Amniotic stem cell (primary cell): ENCODE measurements around the gene GARNL3.

Source experiments
- DNase-seq: peaks from one replicate; lab custom pipeline; 2025; lab: John Stamatoyannopoulos, UW

Gene GARNL3

DNA sequence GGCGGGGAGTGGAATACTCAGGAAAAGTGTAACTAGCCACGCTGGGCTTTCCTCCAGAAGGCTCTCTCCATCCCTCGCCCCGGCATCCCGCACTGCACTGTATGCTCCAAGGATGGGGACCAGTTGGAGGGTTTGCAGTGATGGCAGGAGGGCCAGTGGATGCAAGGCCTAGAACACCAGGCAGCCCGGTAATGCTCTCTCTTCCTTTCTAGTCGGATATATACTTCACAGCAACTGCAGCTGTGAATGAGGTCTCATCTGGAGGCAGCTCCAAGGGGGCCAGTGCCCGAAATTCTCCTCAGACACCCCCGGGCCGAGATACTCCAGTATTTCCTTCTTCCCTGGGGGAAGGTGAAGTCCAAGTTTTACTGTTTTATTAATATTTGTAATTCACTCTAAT is 122.4 kb downstream of the GARNL3 start:
- DNase-seq, result no peak

DNA sequence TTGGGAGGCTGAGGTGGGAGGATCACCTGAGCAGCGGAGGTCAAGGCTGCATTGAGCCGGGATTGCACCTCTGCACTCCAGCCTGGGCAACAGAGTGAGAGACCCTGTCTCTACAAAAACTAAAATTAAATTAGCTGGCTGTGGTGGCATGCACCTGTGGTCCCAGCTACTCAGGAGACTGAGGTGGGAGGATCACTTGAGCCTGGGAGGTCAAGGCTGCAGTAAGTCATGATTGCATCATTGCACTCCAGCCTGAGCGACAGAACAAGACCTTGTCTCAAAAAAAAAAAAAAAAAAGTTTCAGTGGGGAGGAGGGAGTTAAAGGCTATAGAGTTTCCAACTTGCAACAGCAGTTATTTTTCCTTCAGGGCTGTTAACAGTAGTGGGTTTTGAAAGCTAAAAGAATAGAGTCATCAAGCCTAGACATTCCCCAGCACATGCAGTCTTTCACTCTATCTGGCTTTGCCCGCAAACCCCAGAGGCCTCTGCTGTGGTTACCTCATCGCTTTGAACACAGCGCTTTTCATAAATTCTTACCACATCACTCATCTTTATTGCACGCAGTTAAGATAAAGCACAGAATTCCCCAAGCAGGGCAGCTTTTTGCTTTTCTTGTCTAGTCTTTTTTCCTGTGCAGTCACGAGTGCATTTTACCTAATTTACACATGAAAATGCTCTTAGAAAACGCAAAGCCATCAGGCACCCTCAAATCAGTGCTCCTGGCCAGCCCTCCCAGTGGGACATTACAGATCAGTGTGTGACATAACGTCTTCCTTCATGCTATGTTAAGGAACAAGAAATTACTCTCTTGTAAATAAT is 123.7 kb downstream of the GARNL3 start:
- DNase-seq, result peak; percentile 92

DNA sequence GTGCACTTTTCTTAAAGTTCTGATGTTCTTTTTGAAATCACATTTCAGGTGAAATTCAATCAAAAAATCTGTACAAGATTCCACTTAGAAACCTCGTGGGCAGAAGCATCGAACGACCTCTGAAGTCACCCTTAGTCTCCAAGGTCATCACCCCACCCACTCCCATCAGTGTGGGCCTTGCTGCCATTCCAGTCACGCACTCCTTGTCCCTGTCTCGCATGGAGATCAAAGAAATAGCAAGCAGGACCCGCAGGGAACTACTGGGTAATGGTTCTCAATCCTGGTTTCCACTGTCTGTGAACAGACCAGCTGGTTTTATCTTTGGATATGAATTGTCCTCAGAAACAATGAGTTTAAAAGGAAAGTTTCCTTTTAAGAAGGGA is 124.3 kb downstream of the GARNL3 start:
- no peak for DNase-seq

DNA sequence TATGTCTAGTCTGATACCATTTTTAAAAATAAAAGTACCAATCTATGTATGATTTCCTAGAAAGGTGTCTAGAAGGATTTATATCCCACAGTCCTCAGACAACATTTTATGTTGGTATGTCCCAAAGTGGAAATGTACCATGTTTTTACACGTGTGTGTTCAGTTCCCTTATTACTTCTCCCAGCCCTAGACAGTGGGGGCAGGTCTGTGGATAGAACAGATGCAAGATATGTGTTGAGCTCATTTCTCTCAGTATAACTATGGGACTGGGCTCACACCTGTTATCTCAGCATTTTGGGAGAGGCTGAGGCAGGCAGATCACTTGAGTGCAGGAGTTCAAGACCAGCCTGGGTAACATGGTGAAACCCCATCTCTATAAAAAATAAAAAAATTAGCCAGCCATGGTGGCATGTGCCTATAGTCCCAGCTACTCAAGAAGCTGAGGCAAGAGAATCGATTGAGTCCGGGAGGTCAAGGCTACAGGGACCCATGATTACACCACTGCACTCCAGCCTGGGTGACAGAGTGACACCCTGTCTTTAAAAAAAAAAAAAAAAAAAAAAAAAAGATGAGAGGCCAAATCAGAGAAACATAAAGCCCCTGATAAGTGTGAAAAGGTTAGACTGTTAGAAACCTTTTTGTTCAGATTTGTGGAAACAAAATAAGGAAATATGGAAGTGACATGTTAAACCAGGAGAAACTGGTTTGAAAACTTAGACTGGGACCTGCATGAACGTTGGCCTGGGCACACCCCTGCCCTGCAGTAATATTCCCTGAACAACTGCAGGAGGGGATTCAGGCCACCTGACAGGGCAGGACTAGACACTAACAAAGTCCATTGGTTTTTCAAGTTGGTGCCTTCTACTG is 125.0 kb downstream of the GARNL3 start:
- no peak for DNase-seq

DNA sequence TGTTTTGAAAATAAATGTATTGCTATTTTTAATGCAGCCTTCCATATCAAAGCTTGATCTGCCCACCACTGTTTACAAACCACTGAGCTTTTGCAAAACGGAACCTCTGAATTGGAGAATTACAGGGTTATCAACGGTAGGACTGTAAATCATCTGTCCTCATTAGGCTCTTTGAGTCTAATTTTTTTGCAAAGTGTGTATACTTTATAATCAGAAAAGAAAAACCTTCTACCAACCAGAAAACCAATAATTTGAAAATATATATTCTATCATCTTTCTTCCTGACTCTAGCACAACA is 125.6 kb downstream of the GARNL3 start:
- DNase-seq, result no peak

DNA sequence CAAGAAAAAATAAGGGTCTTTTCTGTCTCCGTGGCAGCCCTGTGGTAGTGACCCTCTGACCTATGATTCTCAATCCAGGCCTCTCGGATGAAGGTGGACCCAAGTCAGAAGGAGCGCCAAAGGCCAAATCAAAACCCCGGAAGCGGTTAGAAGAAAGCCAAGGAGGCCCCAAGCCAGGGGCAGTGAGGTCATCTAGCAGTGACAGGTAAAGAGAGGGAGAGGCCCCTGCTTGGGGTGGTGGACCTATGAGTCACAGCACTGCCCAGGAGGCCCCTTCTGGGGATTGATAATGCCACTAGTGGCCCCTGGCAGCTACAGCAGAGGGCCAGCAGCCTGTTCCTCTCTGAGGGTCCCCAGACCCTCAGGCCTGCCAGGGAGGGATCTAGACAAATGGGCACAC is 126.0 kb downstream of the GARNL3 start:
- DNase-seq, result no peak

DNA sequence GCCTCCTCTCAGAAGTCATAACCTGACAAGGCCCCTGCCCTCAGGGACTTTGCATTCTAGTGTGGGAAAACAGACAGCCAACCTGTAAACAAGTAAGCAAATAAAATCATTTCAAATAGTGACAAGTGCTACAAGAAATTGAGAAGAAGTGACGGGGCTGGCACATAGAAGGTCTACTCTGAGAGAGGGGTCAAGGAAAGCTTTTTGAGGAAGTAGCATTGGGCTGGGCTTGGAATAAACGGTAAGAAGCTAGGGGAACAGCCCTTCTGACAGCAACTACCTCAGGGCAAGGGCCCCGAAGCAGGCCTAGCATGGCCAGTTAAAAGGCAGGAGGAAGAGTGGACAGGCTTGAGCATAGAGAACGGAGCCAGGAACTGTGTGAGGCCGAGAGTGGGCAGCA is 127.6 kb downstream of the GARNL3 start:
- DNase-seq, result no peak

DNA sequence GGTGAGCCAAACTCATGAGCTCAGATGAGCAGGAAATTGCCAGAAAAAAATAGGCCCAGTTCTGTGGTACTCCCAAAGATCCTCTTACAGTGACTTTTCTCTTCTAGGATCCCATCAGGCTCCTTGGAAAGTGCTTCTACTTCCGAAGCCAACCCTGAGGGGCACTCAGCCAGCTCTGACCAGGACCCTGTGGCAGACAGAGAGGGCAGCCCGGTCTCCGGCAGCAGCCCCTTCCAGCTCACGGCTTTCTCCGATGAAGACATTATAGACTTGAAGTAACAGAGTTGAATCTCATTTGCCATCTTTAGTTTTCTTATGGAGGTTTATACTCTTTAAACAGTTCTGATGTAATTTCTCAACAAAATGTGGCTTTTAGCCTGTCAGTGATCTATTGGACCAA is 128.4 kb downstream of the GARNL3 start:
- DNase-seq, result no peak

DNA sequence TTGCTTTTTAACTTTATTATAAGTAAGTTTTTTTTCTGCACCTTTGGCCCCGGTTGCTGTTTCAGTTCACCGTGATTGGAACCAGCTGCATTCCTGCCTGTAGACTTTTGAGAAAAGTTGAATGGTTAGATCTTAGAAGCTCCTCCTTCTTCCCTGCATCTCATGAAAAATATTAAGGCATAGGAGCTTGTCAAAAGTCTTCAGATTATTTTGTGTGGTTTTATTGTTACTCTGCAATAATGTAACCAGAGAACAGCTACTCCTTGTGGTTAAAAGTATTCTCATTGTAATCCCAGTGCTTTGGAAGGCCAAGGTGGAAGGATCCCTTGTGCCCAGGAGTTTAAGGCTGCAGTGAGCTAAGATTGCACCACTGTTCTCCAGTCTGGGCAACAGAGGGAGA is 129.1 kb downstream of the GARNL3 start:
- DNase-seq, result no peak

DNA sequence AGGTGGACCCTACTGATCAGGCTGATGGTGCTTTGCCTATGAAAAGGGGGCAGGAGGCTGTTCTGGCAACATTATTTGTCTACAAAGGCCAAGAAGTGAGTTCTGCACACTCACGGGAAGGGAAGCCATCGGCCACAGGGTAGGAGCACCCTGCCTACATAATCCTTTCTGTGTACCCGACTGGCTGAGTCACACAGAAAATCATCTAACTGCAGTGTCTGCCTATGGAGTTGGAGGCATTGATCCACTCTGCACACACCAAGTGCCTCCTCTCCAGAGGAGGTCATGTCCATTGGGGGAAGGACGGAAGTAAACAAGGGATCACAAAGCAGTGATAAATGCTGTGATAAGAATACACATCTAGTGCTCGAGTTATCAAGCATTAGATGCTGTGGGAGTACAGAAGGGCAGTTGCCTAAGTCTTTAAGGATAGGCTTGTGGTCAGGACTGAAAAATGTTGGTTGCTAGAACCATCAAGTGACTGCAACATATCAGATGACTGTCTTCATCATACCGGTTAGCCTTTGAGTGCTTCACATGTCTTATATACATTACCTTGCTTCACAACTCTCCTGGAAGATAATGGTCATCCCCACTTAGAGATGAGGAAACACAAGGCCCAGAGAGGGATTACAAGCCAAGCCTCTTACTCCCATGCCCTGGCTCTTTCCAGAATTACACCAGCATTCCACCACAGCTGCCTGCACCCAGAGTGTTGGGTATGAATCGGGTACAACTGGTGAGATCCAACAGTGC is 131.1 kb downstream of the GARNL3 start:
- no peak for DNase-seq

DNA sequence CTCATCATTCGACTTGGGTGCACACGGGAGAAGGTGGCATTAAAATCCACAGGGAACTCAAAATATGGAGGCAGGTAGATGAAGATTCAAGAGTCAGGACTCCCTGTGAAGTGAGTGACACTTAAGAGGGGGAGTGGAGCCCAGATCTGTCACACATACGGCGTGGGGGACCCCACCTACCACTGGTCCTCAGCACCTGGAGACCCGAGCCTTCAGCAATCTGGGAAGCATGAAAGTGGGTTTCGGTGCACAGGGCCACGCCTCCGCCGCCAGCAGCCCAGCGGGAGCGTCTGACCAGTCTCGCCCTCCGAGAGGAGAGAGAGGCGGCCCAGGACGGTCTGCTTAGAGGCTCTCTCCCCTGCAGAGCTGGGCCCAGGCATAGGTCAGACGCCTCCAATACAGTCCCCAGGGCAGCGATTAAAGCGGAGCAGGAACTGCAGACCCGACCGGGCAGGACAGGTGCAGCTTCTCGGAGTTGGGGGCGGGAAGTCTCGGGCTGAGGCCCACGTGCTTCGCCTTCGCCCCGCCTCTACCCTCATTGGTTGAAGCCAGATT is 131.8 kb downstream of the GARNL3 start:
- DNase-seq, result no peak

DNA sequence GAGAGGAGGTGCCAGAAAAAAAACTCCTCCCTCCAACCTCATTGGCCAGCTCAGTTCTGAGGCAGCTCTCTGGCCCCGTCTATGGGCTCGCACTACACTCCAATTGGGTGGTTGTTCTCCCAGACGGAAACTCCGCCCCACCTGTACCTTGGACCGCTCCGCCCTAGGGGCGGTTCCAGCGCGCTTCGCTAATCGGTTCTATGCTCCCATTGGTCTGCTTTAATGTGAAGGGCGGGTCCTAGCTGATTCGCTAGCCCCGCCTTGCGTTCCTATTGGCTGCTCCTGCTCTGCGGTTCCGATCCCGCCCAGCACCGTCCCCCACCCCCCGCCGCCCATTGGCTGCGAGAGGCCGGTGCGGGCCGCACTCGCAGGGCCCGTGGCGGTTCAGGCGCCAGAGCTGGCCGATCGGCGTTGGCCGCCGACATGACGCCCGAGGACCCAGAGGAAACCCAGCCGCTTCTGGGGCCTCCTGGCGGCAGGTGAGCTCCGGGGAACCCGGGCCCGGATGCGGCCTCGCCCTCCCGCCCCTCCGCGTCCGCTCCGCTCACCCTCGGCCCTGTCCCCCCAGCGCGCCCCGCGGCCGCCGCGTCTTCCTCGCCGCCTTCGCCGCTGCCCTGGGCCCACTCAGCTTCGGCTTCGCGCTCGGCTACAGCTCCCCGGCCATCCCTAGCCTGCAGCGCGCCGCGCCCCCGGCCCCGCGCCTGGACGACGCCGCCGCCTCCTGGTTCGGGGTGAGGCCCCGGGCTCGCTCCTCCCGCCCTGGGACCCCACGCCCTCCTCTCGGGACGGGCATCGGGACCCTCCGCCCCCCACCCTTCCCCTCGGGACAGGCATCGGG is 132.5 kb downstream of the GARNL3 start, which contains the start of gene SLC2A8:
Gene SLC2A8 (plus strand): TSS at position 362 of the 838 bp plus-strand sequence. CDS start 62 bp downstream, at position 424.
- peak; percentile 99 for DNase-seq

DNA sequence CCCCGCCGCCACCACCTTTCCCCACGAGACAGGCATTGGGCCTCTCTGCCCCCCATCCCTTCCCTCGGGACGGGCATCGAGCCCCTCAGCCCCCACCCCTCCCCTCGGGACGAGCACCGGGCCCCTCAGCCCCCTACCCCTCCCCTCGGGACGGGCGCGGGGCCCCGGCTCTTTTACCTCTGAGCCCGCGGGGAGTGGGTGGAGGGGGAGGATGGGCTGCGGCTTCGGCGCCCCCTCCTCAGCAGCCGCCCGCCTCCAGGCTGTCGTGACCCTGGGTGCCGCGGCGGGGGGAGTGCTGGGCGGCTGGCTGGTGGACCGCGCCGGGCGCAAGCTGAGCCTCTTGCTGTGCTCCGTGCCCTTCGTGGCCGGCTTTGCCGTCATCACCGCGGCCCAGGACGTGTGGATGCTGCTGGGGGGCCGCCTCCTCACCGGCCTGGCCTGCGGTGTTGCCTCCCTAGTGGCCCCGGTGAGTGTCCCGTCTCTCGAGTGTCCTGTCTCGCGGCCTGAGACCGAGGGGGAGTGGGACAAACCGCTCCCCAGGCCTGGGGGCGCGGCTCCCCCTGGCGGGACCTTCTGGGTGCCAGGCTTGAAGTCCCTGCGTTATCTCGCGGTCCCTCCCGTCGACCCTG is 133.2 kb downstream of the GARNL3 start:
- no peak for DNase-seq

DNA sequence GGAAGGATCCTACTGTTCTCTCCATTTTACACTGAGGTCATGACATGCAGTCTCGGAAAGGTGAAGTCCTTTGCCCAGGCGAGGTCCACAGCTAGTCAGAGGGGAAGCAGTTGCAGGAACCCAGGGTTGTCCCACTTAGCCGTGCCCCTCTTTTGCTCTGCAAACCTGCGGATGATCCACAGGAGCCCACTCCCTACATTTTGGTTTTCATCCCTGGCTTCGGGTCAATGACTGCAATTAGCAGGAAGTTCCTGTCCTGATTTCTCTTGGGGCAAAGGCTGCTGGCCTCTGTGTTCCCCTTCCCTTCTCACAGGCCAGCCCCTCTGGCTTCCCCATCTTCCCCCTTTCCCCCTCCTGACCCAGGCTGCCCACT is 133.7 kb downstream of the GARNL3 start:
- no peak for DNase-seq

DNA sequence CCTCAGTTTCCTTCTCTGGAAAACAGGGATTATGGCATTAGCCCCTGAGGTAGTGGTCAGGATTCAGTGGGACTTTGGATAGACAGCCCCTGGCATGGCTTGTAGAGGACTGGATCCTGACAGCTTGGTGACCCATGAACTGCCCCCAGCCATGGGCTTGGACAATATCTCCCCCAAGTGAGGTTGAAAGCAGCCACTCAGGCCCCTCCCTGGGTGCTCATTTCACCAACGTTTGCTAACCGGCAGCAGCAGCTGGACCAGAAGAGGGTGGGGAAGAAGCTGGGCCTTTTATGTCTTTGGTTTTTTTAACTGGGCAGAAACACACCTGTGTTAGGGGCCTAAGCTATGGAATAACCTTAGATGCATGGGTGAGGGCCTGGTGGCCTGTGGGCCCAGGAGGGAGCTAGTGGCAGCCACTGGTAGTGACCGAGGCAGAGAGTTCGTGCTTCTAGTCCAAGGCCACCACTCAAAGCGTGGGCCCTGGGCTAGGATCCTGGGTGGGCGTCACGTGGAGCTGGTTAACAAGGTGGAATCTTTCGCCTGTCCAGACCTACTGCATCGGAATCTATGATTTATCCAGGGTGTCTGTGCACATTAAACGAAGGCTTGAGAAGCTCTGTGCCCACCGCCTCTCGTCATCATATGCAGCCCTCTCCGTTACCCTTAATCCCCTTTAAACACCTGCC is 134.3 kb downstream of the GARNL3 start:
- DNase-seq, result no peak

DNA sequence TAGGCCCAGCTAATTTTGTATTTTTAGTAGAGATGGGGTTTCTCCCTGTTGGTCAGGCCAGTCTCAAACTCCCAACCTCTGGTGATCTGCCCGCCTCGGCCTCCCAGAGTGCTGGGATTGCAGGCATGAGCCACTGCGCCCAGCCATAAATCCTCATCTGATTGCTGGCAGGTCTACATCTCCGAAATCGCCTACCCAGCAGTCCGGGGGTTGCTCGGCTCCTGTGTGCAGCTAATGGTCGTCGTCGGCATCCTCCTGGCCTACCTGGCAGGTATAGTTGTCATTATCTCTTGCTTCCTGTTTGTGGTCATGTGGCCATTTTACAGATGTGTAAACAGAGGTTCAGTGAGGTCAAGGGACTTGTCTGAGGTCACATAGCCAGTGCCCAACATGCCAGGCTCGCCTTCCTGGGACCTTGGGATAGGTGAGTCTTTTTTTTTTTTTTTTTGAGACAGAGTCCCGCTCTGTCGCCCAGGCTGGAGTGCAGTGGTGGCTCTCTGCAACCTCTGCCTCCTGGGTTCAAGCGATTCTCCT is 135.2 kb downstream of the GARNL3 start:
- no peak for DNase-seq

DNA sequence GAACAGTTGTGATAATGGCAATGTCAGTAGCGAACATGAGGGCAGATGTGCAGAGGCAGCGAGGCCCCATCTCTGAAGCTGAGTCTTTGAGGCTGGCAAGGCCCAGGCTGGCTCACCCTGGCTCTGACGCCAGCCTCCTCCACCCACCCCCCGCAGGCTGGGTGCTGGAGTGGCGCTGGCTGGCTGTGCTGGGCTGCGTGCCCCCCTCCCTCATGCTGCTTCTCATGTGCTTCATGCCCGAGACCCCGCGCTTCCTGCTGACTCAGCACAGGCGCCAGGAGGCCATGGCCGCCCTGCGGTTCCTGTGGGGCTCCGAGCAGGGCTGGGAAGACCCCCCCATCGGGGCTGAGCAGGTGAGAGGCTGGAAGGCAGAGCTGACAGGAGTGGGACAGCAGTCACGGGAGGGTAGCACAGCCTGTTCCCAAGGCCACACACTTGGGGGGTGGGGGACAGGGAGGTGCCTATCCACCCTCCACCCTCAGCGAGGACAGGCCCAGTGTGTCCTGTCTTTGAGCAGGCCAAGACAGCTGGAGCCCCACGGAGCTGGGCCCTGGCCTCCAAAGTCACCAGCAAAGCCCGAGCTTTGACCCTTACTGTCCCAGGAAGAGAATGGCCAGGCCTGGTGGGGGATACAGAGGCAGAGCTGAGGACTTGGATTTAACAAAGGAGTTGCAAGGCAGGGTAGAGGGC is 138.0 kb downstream of the GARNL3 start:
- no peak for DNase-seq

DNA sequence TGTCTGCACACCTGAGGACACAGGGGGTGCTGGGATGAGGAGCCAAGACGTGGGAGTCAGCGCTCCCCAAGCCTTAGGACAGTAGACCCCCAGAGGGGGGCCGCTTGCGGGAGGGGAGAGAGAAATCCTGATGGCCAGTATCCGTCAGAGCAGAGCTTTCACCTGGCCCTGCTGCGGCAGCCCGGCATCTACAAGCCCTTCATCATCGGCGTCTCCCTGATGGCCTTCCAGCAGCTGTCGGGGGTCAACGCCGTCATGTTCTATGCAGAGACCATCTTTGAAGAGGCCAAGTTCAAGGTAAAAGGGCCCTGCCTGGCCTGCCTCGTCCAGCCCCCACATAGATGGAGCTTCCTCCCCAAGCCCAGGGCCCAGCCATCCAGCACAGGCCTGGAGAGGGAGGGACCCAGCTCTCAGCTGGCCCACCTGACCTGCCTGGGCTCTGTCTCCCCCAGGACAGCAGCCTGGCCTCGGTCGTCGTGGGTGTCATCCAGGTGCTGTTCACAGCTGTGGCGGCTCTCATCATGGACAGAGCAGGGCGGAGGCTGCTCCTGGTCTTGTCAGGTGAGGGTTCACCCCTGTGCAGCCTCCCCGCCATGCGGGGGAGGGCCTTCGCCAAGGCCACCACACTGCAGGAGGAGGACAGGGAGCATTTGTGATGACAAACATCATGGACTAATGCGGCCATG is 139.1 kb downstream of the GARNL3 start:
- no peak for DNase-seq

DNA sequence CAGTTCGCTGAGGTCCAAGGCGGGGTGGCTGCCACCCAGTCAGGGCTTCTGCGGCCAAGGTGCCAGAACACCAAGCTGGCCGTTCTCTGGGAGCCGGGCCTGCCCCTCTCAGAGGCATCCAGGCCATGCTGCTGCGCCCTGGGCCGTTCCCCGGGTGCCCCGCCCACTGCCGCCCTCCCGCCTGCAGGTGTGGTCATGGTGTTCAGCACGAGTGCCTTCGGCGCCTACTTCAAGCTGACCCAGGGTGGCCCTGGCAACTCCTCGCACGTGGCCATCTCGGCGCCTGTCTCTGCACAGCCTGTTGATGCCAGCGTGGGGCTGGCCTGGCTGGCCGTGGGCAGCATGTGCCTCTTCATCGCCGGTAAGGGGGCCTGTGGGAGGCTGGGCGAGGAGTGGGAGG is 140.1 kb downstream of the GARNL3 start:
- no peak for DNase-seq
